ENCODE results near the gene SLC16A9. TPM values are rescaled to one million over a fixed set of nuclear protein-coding genes. Genes with fewer than 3 reads are reported as not detected.

The SLC16A9 gene
- total RNA-seq, 4 donors from 2014 or later: 0.33 to 0.86 (median 0.45) TPM; not detected in 1

DNA sequence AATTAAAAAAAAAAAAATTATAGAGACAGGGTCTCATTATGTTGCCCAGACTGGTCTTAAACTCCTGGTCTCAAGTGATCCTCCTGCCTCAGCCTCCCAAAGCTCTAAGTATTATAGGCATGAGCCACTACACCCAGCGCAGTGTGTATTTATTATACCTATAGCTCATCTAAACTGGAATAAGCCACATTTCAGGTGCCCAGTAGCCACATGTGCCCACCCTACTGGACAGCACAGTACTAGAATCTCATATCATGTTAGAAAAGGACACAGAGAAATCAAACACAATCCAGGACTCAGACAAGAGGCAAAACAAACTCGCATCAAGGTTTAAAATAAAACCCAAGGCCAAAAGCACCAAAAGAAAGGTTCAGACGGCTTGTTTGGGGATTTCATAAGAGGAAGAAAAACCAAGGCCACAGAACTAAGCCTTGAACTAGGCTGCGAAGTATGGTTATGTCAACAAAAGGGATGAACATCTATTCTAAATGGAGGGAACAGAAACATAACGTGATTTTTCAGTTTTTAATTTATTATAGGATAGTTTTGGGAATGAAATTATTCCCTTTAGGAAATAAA is 32.3 kb downstream of the SLC16A9 start:
- Histone ChIP-seq H3K27ac (replicated peaks in 1 of 4) (no peak overlapping the region), H3K36me3 (no peaks in the 10 kb centered on the region), H3K9me3 (no peaks in the 10 kb centered on the region), H3K4me1 (no peaks in the 10 kb centered on the region), H3K4me3 (no peak overlapping the region), H3K27me3 (no peaks in the 10 kb centered on the region)
- intact Hi-C loops (cut with DNase I): no loop called here
- TF ChIP-seq POLR2AphosphoS5 (IDR thresholded peaks at IDR 0.05) (no peak), EP300 (IDR thresholded peaks at IDR 0.05) (no peak), POLR2A (IDR thresholded peaks at IDR 0.05; ENCODE audit: low read depth) (no peak)
- TF ChIP-seq, protein P1, sequence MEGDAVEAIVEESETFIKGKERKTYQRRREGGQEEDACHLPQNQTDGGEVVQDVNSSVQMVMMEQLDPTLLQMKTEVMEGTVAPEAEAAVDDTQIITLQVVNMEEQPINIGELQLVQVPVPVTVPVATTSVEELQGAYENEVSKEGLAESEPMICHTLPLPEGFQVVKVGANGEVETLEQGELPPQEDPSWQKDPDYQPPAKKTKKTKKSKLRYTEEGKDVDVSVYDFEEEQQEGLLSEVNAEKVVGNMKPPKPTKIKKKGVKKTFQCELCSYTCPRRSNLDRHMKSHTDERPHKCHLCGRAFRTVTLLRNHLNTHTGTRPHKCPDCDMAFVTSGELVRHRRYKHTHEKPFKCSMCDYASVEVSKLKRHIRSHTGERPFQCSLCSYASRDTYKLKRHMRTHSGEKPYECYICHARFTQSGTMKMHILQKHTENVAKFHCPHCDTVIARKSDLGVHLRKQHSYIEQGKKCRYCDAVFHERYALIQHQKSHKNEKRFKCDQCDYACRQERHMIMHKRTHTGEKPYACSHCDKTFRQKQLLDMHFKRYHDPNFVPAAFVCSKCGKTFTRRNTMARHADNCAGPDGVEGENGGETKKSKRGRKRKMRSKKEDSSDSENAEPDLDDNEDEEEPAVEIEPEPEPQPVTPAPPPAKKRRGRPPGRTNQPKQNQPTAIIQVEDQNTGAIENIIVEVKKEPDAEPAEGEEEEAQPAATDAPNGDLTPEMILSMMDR (IDR thresholded peaks at IDR 0.05): no peak
- 87% methylated on average over 5 of the region's 5 CpGs for WGBS
- DNase-seq (ENCODE audit: extremely low spot score): no peak

DNA sequence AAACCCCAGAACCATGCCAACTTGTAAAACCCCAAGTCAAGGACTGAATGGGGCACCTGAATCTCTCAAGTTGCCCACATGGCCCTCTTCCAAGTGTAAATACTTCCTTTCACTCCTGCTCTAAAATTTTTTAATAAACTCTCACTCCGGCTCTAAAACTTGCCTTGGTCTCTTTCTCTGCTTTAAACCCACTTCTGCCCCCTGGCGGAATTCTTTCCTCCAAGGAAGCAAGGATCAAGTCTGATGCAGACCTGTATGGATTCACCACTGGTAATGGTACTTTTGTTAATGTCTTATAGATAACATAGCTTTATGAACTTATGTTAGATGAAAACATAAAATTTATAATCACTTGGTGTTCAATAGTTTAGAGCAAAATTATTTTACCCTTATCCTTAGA is 33.8 kb downstream of the SLC16A9 start:
- H3K27ac ChIP-seq (replicated peaks in 1 of 4): no peak overlapping the region
- H3K9me3 ChIP-seq: no peaks in the 10 kb centered on the region
- no peaks in the 10 kb centered on the region for H3K4me1 ChIP-seq
- WGBS: 89% methylated on average over 2 of the region's 2 CpGs
- H3K36me3 ChIP-seq: no peaks in the 10 kb centered on the region
- H3K4me3 ChIP-seq: no peak overlapping the region
- intact Hi-C loops (cut with DNase I): no loop called here
- TF ChIP-seq POLR2AphosphoS5 (IDR thresholded peaks at IDR 0.05) (no peak), POLR2A (IDR thresholded peaks at IDR 0.05; ENCODE audit: low read depth) (no peak), EP300 (IDR thresholded peaks at IDR 0.05) (no peak)
- TF ChIP-seq, protein P1 (IDR thresholded peaks at IDR 0.05): no peak
- no peak for DNase-seq (ENCODE audit: extremely low spot score)
- no peaks in the 10 kb centered on the region for H3K27me3 ChIP-seq

DNA sequence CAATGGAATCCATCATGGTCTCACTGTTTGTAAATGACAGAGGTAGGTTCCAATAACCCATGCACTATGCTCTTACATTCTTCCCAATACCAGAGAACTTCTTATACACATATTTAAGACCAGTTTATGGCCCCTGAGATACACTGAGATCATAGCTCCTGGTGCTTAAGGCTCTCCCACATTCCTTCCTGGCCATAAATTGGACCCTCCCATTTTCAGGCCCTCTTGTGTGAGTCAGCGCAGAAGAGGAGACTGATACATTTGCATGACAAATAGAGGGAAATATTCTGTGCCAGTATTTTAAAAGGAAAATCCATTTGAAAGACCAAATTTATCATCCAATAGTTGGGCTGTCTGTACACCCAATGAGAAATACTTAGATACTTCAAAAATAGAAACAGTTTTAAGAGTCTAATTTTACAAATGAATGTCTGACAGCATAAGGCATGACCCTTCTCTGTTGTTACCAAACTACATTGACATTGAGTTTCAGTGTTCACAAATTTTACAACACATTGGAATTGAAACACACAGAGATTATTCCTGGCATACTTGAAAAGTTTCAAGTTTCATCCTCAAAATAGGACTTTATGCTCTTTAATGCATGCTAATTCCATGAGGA is 35.3 kb downstream of the SLC16A9 start:
- Histone ChIP-seq H3K36me3 (no peaks in the 10 kb centered on the region), H3K27me3 (no peaks in the 10 kb centered on the region), H3K4me1 (no peaks in the 10 kb centered on the region), H3K27ac (replicated peaks in 1 of 4) (no peak overlapping the region), H3K4me3 (no peak overlapping the region), H3K9me3 (no peaks in the 10 kb centered on the region)
- WGBS: 79% methylated on average over 1 of the region's 1 CpG
- no peak for DNase-seq (ENCODE audit: extremely low spot score)
- intact Hi-C loops (cut with DNase I): no loop called here
- no peak for TF ChIP-seq POLR2AphosphoS5 (IDR thresholded peaks at IDR 0.05)
- TF ChIP-seq, protein P1 (IDR thresholded peaks at IDR 0.05): no peak
- TF ChIP-seq POLR2A (IDR thresholded peaks at IDR 0.05; ENCODE audit: low read depth): no peak
- no peak for TF ChIP-seq EP300 (IDR thresholded peaks at IDR 0.05)

DNA sequence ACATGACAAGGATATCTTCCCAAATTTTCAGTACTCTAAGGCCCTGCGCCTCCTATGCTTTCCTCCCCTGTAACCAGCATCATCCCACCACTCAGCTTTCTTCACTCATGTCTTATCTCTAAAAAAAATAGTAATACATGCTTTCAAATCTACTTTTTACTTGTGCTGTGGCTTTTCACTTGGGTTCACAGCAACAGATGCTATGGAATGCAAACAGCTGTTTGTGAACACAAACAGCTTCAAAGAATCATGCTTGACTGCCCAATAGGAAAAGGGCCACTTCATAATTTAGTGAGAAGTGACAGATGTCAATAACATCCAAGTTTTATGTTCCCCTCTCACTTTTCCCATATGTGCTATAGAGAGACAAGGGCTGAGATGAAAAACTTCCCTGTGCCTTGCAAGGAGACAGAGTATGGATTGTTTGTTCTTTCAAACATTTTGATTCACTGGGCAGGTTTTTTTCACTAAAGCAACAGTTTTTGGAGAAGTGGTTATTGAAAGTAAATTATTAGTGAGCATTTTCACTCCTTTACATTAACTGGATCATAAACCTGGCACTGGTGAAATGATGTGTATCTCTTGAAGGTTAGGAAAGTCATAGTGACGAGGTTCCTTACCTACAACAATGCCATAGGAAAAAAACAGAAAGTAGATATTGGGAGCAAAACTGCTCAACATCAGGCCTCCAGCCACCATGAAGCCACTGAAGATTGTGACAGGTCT is 37.3 kb downstream of the SLC16A9 start:
- no peaks in the 10 kb centered on the region for H3K9me3 ChIP-seq
- H3K27me3 ChIP-seq: no peaks in the 10 kb centered on the region
- no peak overlapping the region for H3K27ac ChIP-seq (replicated peaks in 1 of 4)
- intact Hi-C loops (cut with DNase I): no loop called here
- no peak overlapping the region for H3K4me3 ChIP-seq
- TF ChIP-seq EP300 (IDR thresholded peaks at IDR 0.05) (no peak), POLR2AphosphoS5 (IDR thresholded peaks at IDR 0.05) (no peak), POLR2A (IDR thresholded peaks at IDR 0.05; ENCODE audit: low read depth) (no peak)
- TF ChIP-seq, protein P1 (IDR thresholded peaks at IDR 0.05): no peak
- no peak for DNase-seq (ENCODE audit: extremely low spot score)
- no peaks in the 10 kb centered on the region for H3K36me3 ChIP-seq
- H3K4me1 ChIP-seq: no peaks in the 10 kb centered on the region
- 91% methylated on average over 2 of the region's 2 CpGs for WGBS

Measured in esophagus muscularis mucosa (tissue), 4 donors.